Gastrocnemius medialis (tissue), 4 donors: Measurements from ENCODE around the gene NUP50.

Experiments used
- CTCF ChIP-seq, 5 experiments: fragments of 450-650 bp in 3 of 5; fragments of 200-600 bp in 2 of 5; sonication (generic) in 2 of 5; IDR thresholded peaks in 4 of 5; conservative IDR thresholded peaks in 1 of 5; 1 replicate in 4 of 5; 2 replicates in 1 of 5; pipeline ENCODE4 v1.5.1; 2016 to 2019; ENCODE audit warnings: antibody characterized with exemption in 5 of 5, mild to moderate bottlenecking in 3 of 5, moderate library complexity in 3 of 5
- POLR2A ChIP-seq, 2 donors: fragments of 450-650 bp; IDR thresholded peaks; one replicate each; pipeline ENCODE4 v1.6.1; 2017; ENCODE audit warnings: antibody characterized with exemption in 2 of 2, mild to moderate bottlenecking in 2 of 2, moderate library complexity in 2 of 2

GRCh38 chr22:45204241-45204640 lies 40.5 kb downstream of the NUP50 start:
- TF ChIP-seq CTCF (IDR thresholded peaks at IDR 0.05 in 4 of 5, conservative IDR thresholded peaks at IDR 0.05 in 1 of 5) (no peak), POLR2A (IDR thresholded peaks at IDR 0.05) (no peak)
